GM12865 (cell line): ENCODE results near the gene SERINC1.
A peak's percentile ranks its signal among the peaks of the same experiment; 100 is the strongest.

Experiments used
- DNase-seq: peaks from one replicate; pipeline ENCODE4 v3.0.0; 2010; ENCODE audit warnings: low read depth
- H3K4me3 ChIP-seq: 2 replicates; pipeline ENCODE4 v1.5.1; 2011; ENCODE audit warnings: mild to moderate bottlenecking, low read depth, low read length, control low read depth
- CTCF ChIP-seq: IDR thresholded peaks from 2 replicates; pipeline ENCODE4 v1.5.1; 2011; ENCODE audit warnings: low read length, control low read depth, low read depth, inconsistent platforms; ENCODE audit not compliant: insufficient read depth; ENCODE audit errors: missing control alignments

Gene SERINC1

DNA sequence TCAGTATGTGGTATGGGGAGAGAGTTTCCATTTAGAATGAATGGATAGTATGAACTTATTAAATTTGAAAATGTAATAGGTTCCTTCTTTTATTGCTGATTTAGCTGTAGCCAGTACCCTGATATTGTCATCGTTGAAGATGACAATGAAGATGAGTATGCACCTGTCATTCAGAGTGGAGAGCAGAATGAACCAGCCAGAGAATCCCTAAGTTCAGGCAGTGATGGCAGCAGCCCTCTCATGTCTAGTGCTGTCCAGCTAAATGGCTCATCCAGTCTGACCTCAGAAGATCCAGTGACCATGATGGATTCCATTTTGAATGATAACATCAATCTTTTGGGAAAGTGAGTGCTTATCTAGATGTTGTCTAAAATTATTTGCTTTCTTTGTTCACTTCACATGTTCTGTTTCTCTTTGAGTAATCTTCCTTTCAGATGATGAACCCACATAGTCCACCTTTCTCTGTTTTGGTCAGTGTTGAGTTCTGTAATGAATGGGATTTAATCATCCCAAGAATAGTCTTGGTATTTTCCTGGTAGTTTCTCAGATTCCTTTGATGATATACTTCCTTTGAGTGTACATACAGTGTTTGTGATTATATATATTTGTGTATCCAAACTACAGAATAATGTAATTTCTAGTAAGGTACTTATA is 48.9 kb downstream of the SERINC1 start:
- no peak overlapping the region for H3K4me3 ChIP-seq
- TF ChIP-seq CTCF = no peak
- peak; percentile 55 for DNase-seq

DNA sequence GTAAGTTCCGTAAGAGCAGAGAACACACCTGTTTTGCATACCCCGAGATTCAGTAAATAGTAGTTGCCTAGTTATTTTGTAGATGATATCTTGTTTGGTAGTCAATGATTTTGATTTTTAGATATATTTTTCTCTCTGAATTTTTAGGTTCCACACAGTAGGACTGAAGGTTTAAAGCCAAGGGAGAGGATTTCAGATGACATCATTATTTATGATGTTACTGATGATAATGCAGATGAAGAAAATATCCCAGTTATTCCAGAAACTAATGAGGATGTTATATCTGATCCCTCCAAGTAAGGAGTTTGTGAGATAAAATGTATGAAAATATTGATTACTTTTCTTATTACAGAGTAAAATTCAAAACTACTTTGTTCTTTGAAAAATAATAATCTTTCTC is 49.6 kb downstream of the SERINC1 start:
- DNase-seq = no peak
- no peak overlapping the region for H3K4me3 ChIP-seq
- no peak for TF ChIP-seq CTCF

GRCh38 chr6:122416825-122417224 is 54.8 kb downstream of the SERINC1 start:
- DNase-seq = no peak
- no peak for TF ChIP-seq CTCF
- no peak overlapping the region for H3K4me3 ChIP-seq

DNA sequence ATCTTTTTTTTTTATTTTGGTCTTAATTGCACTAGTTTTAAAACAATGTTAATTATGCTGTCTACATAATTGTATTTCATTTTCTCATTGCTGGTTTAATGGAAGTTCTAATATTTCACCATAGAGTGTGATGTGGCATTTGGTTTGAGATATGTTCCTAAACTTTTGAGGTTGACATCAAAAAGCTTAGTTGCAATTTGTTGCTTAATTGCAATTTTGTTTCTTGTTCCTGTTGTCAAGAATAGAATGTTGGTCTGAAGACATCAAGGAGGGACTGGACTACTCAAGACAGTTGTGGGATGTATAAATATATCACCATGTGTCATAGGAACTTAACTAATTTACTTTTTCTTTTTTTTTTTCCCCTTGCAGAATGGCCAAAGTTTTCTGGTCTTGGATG is 59.6 kb downstream of the SERINC1 start:
- no peak overlapping the region for H3K4me3 ChIP-seq
- DNase-seq = no peak
- no peak for TF ChIP-seq CTCF

GRCh38 chr6:122408702-122409458 is 62.7 kb downstream of the SERINC1 start:
- no peak for TF ChIP-seq CTCF
- DNase-seq = no peak
- H3K4me3 ChIP-seq = no peak overlapping the region

- H3K4me3 ChIP-seq = no peak overlapping the region
- no peak for TF ChIP-seq CTCF
- no peak for DNase-seq
Measured at GRCh38 chr6:122408240-122408639, 63.4 kb downstream of the SERINC1 start.
